Measurements from ENCODE around the gene HOXB4.

Gene HOXB4

GRCh38 chr17:48615047-48615962, 37.2 kb upstream of the HOXB4 start, which contains the start of gene HOXB8:
Gene HOXB8, minus strand, starts transcription at chr17:48615292. Its CDS starts 588 bp downstream, at chr17:48614704.
- Mint-ChIP-seq H3K27ac (peak within 1 kb of the TSS; percentile 100), H3K36me3 (ENCODE audit: low read depth) (peaks cover 26% of the 10 kb centered on the region), H3K9me3 (no peaks in the 10 kb centered on the region), H3K27me3 (ENCODE audit: low read depth, poor library complexity) (peaks cover 9% of the 10 kb centered on the region), H3K4me1 (peaks cover 48% of the 10 kb centered on the region), H3K4me3 (peak within 1 kb of the TSS; percentile 99)
- DNase-seq, result peak; percentile 53
- TF ChIP-seq, protein P1, sequence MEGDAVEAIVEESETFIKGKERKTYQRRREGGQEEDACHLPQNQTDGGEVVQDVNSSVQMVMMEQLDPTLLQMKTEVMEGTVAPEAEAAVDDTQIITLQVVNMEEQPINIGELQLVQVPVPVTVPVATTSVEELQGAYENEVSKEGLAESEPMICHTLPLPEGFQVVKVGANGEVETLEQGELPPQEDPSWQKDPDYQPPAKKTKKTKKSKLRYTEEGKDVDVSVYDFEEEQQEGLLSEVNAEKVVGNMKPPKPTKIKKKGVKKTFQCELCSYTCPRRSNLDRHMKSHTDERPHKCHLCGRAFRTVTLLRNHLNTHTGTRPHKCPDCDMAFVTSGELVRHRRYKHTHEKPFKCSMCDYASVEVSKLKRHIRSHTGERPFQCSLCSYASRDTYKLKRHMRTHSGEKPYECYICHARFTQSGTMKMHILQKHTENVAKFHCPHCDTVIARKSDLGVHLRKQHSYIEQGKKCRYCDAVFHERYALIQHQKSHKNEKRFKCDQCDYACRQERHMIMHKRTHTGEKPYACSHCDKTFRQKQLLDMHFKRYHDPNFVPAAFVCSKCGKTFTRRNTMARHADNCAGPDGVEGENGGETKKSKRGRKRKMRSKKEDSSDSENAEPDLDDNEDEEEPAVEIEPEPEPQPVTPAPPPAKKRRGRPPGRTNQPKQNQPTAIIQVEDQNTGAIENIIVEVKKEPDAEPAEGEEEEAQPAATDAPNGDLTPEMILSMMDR (IDR thresholded peaks at IDR 0.05), result no peak

- H3K27me3 Mint-ChIP-seq (ENCODE audit: low read depth, poor library complexity), result peaks cover 9% of the 10 kb centered on the region
- H3K4me1 Mint-ChIP-seq, result peaks cover 49% of the 10 kb centered on the region
- peak overlapping the region; percentile 99 for H3K4me3 Mint-ChIP-seq
- no peaks in the 10 kb centered on the region for H3K9me3 Mint-ChIP-seq
- peak overlapping the region; percentile 100 for H3K27ac Mint-ChIP-seq
- H3K36me3 Mint-ChIP-seq (ENCODE audit: low read depth), result peaks cover 26% of the 10 kb centered on the region
- DNase-seq, result peak; percentile 61
- TF ChIP-seq, protein P1 (IDR thresholded peaks at IDR 0.05), result no peak
These were observed 35.9 kb upstream of the HOXB4 start for GRCh38 chr17:48613862-48614694.

DNA sequence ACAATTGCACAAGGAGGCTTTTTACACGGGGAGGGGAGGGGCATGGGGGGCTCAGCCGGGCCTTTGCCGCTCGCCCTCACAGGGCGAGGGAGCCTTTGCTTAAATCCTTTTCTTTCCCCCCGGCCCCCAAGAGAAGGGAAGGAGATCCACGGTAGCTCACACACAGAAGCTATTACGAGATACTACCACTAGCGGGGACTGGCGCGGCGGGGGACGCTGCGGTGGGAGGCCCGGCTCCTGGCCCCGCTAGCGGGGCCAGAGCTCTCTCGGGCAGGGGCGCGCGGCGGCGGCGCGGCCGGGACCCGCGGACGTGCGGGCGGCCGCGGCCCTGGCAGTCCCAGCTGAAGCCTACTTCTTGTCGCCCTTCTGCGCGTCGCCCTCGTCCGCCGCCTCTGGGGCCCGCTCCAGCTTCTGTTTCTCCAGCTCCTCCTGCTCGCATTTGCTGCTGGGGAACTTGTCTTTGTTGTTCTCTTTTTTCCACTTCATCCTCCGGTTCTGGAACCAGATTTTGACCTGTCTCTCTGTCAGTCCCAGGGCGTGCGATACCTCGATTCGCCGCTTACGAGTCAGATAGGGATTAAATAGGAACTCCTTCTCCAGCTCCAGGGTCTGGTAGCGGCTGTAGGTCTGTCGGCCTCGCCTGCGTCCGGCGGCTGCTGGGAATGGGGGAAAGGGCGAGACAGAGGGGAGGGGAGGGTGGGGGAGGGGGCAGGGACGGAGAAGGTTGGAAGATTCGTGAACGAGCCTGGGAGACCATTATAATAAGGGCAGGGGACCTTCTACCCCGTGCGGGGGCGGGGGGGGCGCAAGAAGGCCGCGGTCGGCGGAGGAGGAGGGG, 34.9 kb upstream of the HOXB4 start:
- Mint-ChIP-seq H3K4me3 (peak overlapping the region; percentile 99), H3K36me3 (ENCODE audit: low read depth) (peaks cover 26% of the 10 kb centered on the region), H3K27ac (peak overlapping the region; percentile 100), H3K9me3 (no peaks in the 10 kb centered on the region), H3K27me3 (ENCODE audit: low read depth, poor library complexity) (peaks cover 9% of the 10 kb centered on the region), H3K4me1 (peaks cover 48% of the 10 kb centered on the region)
- TF ChIP-seq, protein P1 (IDR thresholded peaks at IDR 0.05), result no peak
- peak; percentile 56 for DNase-seq

- H3K4me1 Mint-ChIP-seq, result peaks cover 50% of the 10 kb centered on the region
- H3K36me3 Mint-ChIP-seq (ENCODE audit: low read depth), result peaks cover 30% of the 10 kb centered on the region
- H3K27ac Mint-ChIP-seq, result peak overlapping the region; percentile 100
- DNase-seq, result no peak
- TF ChIP-seq, protein P1 (IDR thresholded peaks at IDR 0.05), result no peak
- no peaks in the 10 kb centered on the region for H3K9me3 Mint-ChIP-seq
- peak overlapping the region; percentile 99 for H3K4me3 Mint-ChIP-seq
- peaks cover 9% of the 10 kb centered on the region for H3K27me3 Mint-ChIP-seq (ENCODE audit: low read depth, poor library complexity)
These were observed 34.3 kb upstream of the HOXB4 start for GRCh38 chr17:48612456-48612853.

DNA sequence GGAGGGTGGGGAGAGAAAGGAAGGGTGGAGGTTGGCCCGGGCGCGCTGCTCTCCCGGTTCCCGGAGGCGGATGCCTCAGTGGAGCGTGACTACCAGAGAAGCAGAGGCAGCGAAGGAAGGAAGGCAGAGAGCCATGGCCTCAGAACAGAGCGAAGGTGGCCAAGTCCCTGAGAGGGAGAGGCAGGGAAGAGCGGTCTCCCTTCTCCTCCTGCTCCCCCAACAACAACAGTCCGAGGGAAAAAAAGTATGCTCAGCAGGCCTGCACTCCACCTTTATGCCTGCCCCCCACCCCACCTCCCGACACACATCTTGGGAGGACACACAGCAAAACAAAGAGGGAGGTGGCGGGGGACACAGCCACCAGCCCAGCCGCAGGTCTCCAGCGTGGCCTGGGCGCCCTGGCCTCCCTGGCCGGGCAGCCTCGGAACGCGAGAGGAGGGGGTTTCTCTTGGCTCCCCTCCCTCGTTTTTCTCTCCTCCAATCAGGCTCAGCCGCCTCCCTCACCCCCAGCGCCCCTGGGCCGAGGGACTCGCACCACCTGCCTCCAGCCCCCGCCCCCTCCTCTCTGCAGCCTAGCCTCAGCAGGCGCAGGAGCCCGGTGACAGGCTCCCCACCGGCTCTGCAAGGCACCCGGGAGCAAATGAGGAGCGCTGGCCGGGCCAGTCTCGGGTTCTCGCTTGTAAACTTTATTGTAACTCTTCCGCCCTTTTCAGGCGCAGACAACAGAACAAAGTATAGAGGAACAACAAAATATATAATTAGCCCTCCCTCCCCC, 33.7 kb upstream of the HOXB4 start:
- H3K27me3 Mint-ChIP-seq (ENCODE audit: low read depth, poor library complexity), result peaks cover 6% of the 10 kb centered on the region
- H3K27ac Mint-ChIP-seq, result peak overlapping the region; percentile 100
- peaks cover 50% of the 10 kb centered on the region for H3K4me1 Mint-ChIP-seq
- peak overlapping the region; percentile 99 for H3K4me3 Mint-ChIP-seq
- H3K36me3 Mint-ChIP-seq (ENCODE audit: low read depth), result peaks cover 32% of the 10 kb centered on the region
- no peaks in the 10 kb centered on the region for H3K9me3 Mint-ChIP-seq
- TF ChIP-seq, protein P1 (IDR thresholded peaks at IDR 0.05), result no peak
- DNase-seq, result peak; percentile 82

Data from nephron progenitor cell (in vitro differentiated cells).